ENCODE measurements around the gene SLC6A1. TPM values are rescaled to one million over a fixed set of nuclear protein-coding genes. Genes with fewer than 3 reads are reported as not detected.

Gene SLC6A1
- total RNA-seq, 1 experiment from 2014 or later = not detected

DNA sequence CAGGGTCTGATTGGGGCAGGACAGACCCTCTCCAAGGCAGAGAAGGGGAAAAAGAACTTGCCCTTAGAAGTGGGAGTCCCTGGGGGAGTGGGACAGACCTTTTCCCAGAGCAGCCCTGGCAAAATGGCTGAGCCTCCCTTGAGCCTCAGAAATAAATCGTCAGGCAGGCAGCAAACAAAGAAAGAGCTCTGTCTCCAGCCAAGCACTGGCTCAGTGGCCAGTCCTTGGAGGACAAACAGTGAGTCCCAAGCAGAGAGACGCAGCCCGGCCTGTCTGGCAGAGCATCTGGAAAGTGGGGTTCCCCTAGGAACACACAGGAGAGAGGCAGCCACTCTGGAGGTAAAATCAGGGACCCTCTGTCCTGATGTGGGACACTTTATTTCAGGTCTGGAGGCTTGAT is 1.8 kb downstream of the SLC6A1 start:
- Mint-ChIP-seq H3K4me1 (peaks cover 11 to 22% of the 10 kb centered on the region in 2 experiments; a peak in 3 of 4 replicates), H3K27me3 (ENCODE audit: low read depth) (peaks cover 90% of the 10 kb centered on the region), H3K27ac (no peak overlapping the region; a peak in 1 of 7 replicates), H3K4me3 (peak overlapping the region in 1 of 2 experiments; percentile 79; a peak in 1 of 5 replicates), H3K36me3 (ENCODE audit: insufficient read depth in 1 of 3, low read depth in 3 of 3) (no peaks in the 10 kb centered on the region; a peak in 1 of 7 replicates), H3K9me3 (no peaks in the 10 kb centered on the region)
- Histone ChIP-seq H4K91ac (ENCODE audit: insufficient read length, low read depth, low read length) (no peak overlapping the region), H3K27ac (ENCODE audit: insufficient read length, low read depth, low read length) (no peak overlapping the region), H3K4me1 (ENCODE audit: insufficient read depth, low read length) (no peaks in the 10 kb centered on the region; the same call in 1 of the 2 replicates), H2AK5ac (ENCODE audit: insufficient read length, low read length) (no peak overlapping the region), H3K79me1 (ENCODE audit: insufficient read depth, low read depth, low read length, poor library complexity, severe bottlenecking) (no peaks in the 10 kb centered on the region), H4K8ac (replicated peaks; ENCODE audit: insufficient read length, low read depth, low read length) (no peak overlapping the region), H3K79me2 (ENCODE audit: insufficient read depth, low read length) (no peaks in the 10 kb centered on the region), H2BK120ac (ENCODE audit: low read depth, low read length, poor library complexity, severe bottlenecking) (no peak overlapping the region), H3T11ph (ENCODE audit: low read length) (no peak overlapping the region), H3K4me2 (ENCODE audit: insufficient read depth, insufficient read length, low read length) (no peak overlapping the region), H3K14ac (ENCODE audit: insufficient read depth, low read length) (no peak overlapping the region), H3K23me2 (ENCODE audit: insufficient read length, low read depth, low read length, poor library complexity, severe bottlenecking) (peaks cover 5% of the 10 kb centered on the region), H3K56ac (ENCODE audit: insufficient read length, low read depth, low read length) (no peak overlapping the region), H2BK20ac (ENCODE audit: low read depth, low read length, poor library complexity, severe bottlenecking) (no peak overlapping the region), H3K4ac (ENCODE audit: low read depth, low read length) (no peak overlapping the region), H4K20me1 (ENCODE audit: control insufficient read depth, insufficient read depth, insufficient read length) (no peaks in the 10 kb centered on the region), H2BK5ac (ENCODE audit: insufficient read length, low read length) (no peak overlapping the region), H3K18ac (ENCODE audit: insufficient read length, low read depth, low read length) (no peak overlapping the region), H3K27me3 (ENCODE audit: insufficient read depth, low read length) (peaks cover 26% of the 10 kb centered on the region; the same call in 1 of the 2 replicates), H3K9me3 (ENCODE audit: control insufficient read depth, low read depth, low read length) (no peaks in the 10 kb centered on the region), H3K23ac (ENCODE audit: insufficient read length, low read depth, low read length) (no peak overlapping the region), H2BK15ac (ENCODE audit: low read depth, low read length) (no peak overlapping the region), H2AFZ (ENCODE audit: low read length) (no peak overlapping the region), H4K5ac (ENCODE audit: insufficient read length, low read depth, low read length) (no peak overlapping the region), H2BK12ac (ENCODE audit: insufficient read length, low read depth, low read length) (no peak overlapping the region), H3K9ac (ENCODE audit: extremely low read depth, insufficient read length, low read length) (no peak overlapping the region)
- no CpG with 5 or more reads among the region's 3 CpGs for WGBS (ENCODE audit: extremely low coverage, insufficient read length, low lambda C conversion rate)
- TF ChIP-seq, protein P1, sequence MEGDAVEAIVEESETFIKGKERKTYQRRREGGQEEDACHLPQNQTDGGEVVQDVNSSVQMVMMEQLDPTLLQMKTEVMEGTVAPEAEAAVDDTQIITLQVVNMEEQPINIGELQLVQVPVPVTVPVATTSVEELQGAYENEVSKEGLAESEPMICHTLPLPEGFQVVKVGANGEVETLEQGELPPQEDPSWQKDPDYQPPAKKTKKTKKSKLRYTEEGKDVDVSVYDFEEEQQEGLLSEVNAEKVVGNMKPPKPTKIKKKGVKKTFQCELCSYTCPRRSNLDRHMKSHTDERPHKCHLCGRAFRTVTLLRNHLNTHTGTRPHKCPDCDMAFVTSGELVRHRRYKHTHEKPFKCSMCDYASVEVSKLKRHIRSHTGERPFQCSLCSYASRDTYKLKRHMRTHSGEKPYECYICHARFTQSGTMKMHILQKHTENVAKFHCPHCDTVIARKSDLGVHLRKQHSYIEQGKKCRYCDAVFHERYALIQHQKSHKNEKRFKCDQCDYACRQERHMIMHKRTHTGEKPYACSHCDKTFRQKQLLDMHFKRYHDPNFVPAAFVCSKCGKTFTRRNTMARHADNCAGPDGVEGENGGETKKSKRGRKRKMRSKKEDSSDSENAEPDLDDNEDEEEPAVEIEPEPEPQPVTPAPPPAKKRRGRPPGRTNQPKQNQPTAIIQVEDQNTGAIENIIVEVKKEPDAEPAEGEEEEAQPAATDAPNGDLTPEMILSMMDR (conservative IDR thresholded peaks at IDR 0.05) = no peak
- no peak for DNase-seq
